Measurements from ENCODE around the gene CSGALNACT2.
A peak's percentile ranks its signal among the peaks of the same experiment; 100 is the strongest.

CSGALNACT2 gene

GRCh38 chr10:43230101-43230908 is 92.1 kb downstream of the CSGALNACT2 start:
- DNase-seq (ENCODE audit: low spot score) = no peak

GRCh38 chr10:43230909-43231522 is 92.8 kb downstream of the CSGALNACT2 start:
- DNase-seq (ENCODE audit: low spot score) = peak; percentile 51

- peak; percentile 59 for DNase-seq (ENCODE audit: low spot score)
Measured at GRCh38 chr10:43231523-43232078, 93.4 kb downstream of the CSGALNACT2 start.

- DNase-seq (ENCODE audit: low spot score) = peak; percentile 52
Measured at GRCh38 chr10:43233601-43234430, 95.6 kb downstream of the CSGALNACT2 start.

GRCh38 chr10:43234471-43235041 is 96.3 kb downstream of the CSGALNACT2 start:
- peak; percentile 48 for DNase-seq (ENCODE audit: low spot score)

Data from left forelimb (tissue), 1 donor.